HG03159 (cell line): ENCODE results near the gene CCDC34.
"Not testable (repeated sequence)": the region's sequence is repeated elsewhere in the genome, so short reads cannot be mapped to it uniquely, and the experiment has no call there.

Source experiments
- ATAC-seq: cut with Tn5 transposase; IDR thresholded peaks from one replicate; pipeline ENCODE4 v1.9.1; 2021; ENCODE audit warnings: mild to moderate bottlenecking, moderate library complexity; ENCODE audit not compliant: unreplicated experiment

The CCDC34 gene

DNA sequence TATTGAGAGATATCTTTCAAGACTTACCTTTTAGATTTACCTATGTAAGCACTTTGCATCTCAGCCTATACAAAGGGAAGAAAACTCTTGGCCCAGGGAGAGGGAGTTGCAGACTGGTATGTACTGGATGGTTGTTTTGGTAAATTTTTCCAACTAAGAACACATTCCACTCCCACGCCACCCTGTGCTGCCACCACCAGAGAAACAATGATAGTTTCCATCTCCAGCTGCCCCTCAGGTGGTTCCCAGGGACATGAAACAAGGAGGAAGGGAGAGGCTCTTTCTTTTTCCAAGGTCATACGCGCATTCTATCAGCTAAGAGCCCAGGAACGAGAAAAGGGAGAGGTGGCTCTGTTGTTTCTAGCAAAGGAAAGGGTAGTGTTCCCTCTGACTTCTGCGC is 34.4 kb downstream of the CCDC34 start:
- ATAC-seq, result no peak

DNA sequence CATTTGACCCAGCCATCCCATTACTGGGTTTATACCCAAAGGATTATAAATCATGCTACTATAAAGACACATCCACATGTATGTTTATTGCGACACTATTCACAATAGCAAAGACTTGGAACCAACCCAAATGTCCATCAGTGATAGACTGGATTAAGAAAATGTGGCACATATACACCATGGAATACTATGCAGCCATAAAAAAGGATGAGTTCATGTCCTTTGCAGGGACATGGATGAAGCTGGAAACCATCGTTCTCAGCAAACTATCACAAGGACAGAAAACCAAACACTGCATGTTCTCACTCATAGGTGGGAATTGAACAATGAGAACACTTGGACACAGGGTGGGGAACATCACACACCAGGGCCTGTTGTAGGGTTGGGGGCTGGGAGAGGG is 36.0 kb downstream of the CCDC34 start:
- not testable (repeated sequence) for ATAC-seq

DNA sequence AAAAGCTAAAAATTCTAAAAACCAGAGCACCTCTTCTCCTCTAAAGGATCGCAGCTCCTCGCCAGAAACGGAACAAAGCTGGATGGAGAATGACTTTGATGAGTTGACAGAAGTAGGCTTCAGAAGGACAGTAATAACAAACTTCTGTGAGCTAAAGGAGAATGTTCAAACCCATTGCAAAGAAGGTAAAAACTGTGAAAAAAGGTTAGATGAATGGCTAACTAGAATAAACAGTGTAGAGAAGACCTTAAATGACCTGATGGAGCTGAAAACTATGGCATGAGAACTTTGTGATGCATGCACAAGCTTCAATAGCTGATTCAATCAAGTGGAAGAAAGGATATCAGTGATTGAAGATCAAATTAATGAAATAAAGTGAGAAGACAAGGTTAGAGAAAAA is 40.8 kb downstream of the CCDC34 start:
- ATAC-seq, result not testable (repeated sequence)

DNA sequence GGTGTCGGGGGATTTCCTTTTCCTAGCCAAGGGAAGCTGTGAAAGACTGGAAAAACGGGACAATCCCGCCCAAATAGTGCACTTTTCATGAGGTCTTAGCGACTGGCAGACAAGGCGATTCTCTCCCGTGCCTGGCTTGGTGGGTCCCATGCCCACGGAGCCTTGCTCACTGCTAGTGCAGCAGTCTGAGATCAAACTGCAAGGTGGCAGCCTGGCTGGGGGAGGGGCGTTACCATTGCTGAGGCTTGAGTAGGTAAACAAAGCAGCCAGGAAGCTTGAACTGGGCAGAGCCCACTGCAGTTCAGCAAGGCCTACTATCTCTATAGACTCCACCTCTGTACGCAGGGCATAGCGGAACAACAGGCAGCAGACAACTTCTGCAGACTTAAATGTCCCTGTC is 41.7 kb downstream of the CCDC34 start:
- ATAC-seq, result not testable (repeated sequence)

DNA sequence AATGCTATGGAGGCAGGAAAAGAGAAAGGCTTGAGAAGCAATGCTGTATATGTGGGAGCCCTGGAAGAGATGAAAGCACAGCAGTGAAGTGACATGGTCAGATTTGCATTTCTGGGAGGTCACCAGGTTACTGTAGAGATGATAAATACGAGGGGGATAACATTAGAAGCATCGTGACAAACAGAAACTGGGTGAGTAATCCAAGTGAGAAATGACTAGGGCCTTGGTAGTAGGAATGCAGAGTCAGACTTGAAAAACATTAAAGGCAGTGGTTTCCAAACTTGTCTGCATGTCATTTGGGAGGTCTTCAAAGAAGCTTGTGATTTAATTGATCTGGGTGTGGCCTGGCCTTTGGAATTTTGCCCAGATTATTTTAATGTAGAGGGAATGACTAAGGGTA is 43.9 kb downstream of the CCDC34 start:
- ATAC-seq, result peak; percentile 99

DNA sequence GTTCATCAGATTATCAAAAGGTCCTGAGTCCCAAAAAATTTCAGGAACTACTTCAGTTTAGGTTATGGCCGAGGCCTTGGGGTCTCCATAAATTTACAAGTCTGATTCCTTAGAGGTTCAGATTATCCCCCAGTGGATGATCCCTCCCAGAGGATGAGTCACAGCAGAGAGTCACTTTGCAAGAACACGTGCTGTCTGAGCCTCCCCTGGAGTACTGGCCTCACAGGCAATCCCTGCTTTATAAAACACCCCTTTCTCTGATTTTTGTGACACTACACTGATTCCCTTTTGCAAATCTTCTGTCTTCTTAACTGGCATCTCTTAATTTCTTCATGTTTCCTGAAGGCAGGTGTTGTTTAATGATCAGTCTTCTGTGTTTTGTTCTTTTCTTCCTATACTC is 45.3 kb downstream of the CCDC34 start:
- ATAC-seq, result no peak

DNA sequence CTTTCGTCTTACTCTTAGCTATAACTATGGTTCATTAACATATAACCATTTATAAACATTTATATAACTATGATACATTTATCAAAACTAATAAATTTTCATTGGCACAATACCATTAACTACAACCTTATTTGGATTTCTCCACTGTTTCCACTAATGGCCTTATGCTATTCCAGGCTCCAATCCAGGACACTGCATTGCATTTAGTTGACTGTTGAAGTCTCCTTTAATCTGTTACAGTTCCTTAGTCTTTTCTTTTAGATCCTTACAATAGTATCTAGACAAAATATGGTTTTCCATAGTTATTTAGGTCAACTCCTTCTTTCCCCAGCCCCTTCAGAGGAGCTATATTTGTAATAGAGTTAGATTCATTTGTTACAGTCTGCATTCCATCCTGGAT is 47.2 kb downstream of the CCDC34 start:
- no peak for ATAC-seq

DNA sequence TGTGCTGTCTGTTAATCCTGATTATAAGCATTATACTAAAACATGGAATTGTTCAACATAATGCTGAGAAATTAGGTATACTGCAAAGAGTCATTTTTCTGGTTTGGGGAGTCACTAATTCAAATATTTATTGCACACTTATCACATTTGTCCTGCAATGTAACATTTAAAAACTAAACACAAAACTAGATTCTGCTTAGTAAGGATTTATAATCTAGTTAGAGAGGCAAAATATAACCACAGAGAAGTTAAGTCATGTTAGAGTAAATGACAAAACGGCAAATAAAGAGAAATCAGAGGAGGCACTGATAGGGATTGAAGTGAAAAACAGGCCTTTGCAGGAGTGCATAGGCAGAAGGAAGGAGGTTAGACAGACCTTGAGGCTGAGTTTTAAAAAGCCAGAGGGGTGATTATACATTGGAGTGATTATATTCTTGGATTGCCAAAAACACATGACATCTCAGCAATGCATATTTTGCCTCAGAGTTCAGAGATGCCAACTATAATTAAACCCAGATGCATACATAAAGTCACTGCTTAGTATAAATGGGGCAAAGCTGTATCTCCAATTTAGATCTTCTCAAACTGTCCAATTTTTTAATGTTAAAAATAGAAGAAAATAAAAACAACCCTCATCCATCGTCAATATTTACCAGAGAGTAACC is 49.7 kb downstream of the CCDC34 start:
- no peak for ATAC-seq

DNA sequence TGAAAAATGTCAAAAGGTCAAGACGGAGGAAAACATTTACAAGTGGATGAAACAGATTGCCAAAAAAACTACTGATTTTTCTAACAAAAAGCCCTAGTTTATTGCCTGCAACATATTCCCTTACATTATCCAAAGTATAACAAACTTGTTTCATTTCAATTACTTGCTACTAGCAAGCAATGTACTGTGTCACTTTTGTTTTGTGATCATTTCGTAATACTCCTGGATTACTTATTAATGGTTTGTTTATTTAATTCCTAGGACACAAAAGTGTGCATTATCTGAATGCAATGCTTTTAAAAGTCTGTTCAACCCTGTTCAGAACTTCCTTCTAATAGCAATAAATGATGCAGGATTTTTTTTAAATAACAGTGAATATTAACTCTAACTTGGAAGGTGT is 50.9 kb downstream of the CCDC34 start:
- ATAC-seq, result no peak

DNA sequence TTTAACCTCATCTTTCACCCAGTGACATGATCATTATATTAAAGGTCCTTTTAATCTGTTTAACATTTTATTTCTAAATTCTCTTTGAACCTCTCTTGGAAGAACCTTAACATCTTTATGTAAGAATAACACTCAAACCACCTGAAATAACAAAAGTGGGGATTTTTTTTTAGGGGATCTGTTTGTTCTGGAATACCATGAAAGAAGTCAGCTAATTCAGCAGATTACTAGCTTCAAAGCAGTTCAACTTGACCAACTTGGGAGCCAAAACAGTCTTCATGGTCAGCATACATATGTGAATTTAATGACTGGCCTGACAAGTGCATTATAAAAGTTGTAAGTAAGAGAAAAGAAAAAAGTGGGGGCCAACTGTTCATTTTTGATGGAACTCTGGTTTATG is 52.3 kb downstream of the CCDC34 start:
- ATAC-seq, result no peak

DNA sequence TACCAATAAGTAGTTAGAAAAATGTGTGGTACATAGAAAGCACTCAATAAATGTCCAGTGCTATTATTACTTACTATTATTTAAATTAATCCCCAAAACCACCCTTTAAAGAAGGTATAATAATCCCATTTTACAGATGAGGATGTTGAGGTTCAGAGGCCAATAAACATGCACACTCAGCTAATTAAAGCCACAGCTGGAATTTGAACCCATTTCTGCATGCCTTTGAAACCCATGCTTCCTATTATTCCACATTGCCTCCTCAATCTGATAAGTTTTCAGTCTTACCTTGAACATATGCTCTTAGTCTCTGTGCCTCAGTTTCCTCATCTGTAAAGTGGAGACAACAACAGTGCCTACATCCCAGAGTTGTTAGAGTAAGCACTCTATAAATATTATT is 52.8 kb downstream of the CCDC34 start:
- ATAC-seq, result no peak

DNA sequence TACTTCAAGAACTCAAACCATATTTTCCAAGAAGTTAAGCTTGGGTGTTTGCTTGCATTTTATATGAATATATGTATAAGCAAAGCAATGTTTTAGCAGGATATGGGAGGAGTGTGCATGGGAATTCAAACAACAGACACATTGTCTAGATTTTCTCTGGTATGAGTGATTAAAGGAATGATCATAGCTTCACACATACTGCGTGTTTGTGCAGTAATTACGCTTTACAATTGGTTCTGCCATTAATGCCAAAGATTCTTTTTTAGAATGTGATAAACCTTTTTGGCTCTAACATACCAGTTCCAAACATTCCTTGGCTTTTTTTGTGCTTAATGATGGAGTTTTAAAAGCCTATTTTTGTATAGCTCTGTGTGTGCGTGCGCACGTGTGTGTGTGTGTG is 54.0 kb downstream of the CCDC34 start:
- ATAC-seq, result no peak

DNA sequence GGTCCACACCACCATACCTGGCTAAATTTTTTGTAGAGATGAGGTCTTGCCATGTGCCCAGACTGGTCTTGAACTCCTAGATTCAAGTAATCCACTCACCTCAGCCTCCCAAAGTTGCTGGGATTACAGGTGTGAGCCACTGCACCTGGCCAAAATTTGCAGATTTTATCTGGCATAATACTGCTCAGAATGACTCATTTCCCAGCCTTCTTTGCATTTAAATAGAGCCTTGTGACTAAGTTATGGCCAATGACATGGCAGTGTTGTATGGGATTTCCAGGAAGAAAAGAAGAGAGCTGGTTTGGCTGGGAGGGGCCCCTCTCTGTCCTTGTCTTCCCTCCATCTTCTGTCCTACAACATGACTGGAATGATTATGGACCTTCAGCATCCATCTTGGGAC is 55.8 kb downstream of the CCDC34 start:
- no peak for ATAC-seq

DNA sequence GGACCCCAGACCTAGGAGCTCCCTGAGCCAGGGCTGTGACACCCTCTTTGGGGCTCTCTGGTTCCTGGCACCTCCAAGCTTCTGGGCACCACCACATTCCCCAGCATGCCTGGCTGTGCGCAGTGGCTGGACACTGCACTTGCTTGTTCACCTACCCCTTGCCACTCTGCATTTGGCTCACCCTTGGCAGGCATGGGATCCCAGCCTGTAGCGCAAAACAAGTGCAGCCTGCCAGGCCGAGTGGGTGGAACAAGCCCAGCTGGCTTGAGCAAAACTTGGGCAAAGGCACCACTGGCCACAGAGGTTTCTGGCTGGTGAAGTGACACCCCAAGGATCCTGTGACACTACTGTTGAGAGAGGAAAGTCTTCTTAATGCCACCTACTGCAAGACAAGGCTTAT is 57.3 kb downstream of the CCDC34 start:
- ATAC-seq, result no peak

DNA sequence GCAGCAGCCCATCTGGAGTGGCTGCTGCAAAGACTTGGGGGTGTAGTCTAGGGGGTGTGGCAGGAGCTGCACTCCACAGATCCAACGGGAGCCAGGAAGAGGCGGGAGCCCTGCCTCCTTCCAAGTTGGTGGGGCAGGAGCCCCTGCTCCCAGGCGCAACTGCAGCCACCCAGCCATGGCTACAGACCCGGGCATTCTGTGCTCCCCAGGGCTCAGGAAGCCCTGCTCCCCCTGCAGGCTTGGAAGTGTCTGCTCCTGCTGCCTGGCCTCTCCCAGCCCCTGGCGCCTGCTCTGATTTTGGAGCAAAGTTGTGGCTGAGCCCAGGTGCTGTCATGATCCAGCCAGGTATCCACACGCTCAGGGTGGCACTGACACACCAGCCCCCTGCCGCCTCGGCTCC is 58.5 kb downstream of the CCDC34 start:
- ATAC-seq, result no peak

DNA sequence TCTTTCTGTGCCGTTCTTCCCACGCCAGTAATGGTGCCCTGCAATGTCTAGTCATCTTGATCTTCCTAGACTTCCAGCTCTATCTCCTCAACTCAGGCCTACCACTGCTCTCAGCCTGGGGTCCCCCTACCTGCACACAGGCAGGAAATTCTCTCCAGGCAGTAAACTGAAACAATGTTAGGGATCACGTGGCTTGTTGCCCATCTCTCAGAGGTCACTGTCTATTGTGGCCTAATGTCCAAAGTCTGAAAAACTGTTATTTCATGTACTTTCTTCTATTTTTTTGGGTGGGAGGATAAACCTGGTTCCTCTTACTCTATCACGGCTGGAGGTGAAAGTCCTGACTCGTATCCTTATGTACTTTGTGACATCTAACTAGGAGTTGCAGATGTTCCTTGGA is 59.1 kb downstream of the CCDC34 start:
- no peak for ATAC-seq

DNA sequence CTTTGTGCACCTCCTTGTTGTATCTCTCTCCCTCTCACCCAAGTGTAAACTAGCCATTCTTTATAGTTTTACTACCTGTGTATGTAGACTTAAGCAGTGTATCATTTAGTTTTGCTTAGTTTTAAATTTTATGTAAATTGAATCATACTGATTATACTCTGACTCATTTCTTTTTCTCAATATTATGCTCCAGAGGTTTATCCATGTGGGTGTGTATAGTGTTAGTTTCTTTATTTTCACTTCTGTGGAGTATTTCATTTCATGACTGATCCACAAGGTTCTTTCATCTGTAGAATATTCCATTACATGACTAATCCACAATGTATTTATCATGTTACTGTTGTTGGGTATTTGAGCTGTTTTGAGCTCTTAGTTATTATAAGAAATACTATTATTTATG is 62.0 kb downstream of the CCDC34 start:
- ATAC-seq, result no peak

DNA sequence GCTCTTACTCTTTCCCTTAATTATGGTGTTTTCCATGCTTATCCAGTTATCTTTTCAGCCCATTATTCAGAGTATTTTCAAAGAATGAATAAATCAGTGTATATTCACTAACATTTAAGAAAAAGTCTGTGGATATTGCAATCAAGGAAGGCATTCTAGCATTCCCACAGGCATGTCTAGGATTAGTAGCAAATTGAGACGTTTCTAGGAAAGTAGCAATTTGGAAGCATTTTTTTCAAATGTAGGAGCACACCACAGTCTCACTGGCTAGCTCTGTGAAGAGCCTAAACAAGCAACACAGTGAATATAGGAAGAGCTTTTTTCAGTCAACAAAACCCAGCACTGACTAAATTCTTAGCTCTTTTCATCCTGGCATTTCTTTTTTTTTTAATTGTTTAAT is 65.4 kb downstream of the CCDC34 start:
- no peak for ATAC-seq

DNA sequence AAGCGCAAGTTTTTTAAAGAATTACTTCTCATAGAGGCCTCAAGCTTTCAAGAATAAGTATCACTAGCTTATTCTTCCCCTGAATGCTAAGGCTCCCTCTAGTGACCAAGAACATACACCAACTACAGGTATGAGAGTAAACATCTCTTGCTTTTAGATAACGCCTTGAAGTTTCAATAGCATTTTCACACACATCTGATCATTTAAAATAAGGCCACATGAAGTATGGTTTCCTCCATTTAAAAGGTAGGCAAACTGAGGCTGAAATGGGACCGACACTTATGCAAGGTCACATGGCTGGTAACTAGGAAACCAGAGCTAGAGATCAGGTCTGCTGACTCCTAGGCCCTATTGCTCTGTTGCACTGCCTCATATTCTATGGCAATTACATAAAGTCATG is 66.5 kb downstream of the CCDC34 start:
- peak; percentile 84 for ATAC-seq

DNA sequence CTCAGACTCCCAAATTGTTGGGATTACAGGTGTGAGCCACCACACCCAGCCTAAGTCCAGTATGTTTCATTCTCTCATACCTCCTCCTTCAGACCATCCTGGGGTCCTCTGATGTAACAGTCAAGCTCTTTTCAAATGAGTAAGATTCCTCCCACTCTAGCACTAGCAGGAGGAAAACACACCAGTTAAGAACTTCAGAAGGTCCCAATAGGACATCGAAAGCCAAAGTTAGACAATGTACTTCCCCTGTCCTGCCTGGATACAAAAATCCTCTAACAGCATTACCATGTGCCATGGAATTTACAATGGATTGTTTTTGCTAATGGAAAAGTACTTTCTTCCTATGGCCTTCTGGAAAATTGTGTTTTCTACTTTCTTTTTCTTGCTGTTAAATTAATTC is 67.1 kb downstream of the CCDC34 start:
- ATAC-seq, result no peak

DNA sequence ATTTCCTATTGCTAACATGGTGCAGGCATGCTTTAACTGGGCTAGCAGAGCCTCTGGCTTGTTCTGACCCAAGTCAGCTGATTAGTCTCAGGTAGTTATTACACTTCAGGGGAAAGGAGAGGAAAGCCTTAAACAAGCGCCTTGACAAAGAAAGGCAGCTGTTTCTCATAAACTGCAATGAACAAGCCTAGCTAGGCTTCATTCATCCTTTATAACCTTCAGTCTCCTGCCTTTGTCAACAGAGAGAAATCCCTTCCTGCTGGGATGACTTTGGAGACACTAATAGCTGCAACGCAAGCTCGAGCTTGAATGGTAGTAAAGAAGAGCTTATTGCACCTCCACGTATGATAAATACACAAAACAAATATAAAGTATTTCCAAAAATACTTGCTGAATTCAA is 68.4 kb downstream of the CCDC34 start:
- ATAC-seq, result no peak

DNA sequence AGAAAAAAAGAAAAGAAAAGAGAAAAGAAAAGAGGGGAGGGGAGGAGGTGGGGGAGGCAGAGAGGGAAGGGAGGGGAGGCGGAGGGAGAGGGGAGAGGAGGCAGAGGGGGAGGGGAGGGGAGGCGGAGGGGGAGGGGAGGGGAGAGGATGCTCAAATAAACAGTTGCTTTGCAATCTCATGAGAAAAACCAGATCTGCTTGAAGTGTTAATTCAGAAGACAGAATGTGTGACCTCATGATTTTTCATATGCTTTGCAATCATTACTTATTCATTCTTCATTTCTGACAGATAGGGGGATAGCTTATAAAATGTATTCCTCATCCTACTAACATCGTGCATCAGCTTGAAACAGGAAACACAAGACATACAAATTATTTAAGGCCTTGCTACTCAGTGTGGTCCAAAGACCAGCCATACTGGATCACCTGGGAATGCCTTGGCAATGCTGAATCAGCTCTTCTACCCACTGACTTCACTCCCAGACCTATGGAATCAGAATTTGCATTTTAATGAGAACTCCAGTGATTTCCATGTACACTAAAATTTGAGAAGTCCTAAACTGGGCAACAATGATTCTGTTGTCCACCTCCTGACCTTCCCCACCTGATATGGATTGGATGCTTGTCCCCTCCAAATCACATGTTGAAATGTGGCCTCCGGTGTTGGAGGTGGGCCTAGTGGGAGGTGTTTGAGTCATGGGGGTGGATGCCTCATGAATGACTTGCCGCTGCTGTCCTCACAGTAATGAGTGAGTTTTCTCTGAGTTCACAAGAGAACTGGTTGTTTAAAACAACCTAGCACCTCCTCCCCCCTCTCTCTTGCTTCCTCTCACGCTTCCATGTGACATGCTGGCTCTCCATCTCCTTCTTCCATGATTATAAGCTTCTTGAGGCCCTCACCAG is 69.2 kb downstream of the CCDC34 start:
- no peak for ATAC-seq

DNA sequence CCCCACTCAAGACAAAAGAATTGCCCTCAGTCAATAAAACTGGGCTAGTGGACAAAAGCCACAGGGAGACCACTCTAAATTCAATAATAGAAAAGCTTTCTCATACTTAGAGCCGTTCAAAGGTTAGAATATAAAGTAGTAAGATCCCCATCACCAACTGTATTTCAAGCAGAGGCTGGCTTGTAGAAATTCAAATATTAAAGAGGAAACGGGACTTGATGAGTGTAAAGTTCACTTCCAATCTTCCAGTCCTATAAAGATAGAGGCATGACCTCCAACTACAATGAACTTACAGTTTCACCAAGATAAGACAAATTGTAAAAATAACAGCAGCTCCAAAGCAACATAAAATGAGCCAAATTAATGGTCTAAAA is 70.4 kb downstream of the CCDC34 start:
- no peak for ATAC-seq
